GDM1 (cell line): ENCODE data around the gene METTL27.

Source experiments
- DNase-seq: peaks from one replicate; lab custom pipeline; 2025; lab: John Stamatoyannopoulos, UW

Gene METTL27

DNA sequence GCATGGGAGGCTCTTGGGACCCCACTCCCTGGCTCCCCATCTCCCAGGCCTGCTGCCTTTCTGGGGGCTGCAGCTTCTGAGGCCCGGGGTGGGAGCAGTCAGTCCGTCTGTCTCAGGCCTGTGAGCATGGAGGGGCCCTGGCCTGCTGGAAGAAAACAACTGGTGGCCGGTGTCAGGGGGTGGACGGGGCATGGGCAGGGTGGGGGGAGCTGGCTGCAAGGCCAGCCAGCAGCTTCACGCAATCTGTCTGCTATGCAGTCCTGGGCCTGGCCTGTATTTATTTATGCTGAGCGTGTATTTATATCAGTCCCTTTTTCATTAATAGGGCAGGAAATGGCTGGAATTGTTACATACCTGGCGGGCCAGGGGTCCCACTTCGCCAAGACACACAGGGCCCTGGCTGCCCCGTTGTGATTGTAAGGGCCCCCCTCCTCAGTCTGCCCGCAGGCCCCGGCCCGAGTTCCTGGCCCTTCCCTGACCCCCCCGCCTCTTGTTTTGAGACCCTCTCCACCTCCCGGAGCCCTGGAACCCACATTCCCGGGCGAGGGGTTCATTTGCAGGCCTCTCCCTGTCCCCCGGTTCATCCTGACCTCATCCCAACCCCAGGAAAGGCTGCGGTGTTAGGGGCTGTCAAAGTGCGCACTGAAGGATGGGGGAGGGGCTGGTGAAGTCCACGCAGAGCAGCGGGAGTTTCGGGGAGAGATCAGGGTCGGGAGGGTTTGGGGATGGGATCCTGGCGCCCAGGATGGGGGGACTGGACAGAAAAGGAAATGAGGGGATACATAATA is 26.9 kb upstream of the METTL27 start:
- no peak for DNase-seq

DNA sequence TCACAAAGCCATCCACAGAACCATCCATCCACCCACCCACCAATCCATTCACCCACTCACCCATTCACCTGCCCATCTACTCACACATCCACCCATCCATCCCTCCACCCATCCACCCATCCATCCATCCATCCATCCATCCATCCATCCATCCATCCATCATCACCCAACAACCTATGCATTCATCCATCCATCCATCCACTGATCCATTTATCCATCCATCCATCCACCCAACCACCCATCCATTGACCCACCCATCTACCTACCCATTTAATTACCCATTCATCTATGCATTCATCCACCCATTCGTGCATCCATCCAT is 24.1 kb upstream of the METTL27 start:
- no peak for DNase-seq

DNA sequence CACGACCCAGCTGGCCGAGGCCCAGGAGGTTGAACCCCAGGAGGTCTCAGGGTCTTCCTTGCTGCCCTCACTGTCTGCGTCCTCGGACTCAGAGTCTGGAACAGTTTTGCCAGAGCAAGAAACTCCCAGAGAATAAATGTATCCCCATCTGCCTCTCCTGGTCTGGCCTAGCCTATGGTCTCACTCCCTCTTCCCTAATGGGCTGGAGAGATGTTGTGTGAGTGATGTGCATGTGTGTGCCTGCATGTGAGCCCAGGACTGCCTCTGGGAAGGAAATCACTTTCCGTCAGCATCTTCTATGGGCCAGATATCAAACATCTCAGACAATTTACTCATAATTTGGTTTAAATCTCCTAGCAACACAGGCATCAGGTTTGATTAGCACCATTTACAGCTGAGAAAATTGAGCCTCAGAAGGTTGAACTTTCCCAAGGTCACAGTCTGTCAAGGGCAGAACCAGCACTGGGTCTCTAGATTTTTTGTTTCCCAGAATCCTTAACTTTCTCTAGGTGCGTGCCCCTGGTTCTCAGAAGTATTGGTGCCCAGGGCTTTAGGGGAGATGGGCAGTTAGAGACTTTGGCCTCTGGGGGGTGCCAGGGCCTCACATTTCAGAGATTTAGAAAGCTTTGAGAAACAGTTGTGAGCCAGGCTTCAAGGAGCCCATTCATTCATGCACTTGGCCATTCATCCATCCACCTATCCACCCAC is 23.6 kb upstream of the METTL27 start:
- peak; percentile 20 for DNase-seq

DNA sequence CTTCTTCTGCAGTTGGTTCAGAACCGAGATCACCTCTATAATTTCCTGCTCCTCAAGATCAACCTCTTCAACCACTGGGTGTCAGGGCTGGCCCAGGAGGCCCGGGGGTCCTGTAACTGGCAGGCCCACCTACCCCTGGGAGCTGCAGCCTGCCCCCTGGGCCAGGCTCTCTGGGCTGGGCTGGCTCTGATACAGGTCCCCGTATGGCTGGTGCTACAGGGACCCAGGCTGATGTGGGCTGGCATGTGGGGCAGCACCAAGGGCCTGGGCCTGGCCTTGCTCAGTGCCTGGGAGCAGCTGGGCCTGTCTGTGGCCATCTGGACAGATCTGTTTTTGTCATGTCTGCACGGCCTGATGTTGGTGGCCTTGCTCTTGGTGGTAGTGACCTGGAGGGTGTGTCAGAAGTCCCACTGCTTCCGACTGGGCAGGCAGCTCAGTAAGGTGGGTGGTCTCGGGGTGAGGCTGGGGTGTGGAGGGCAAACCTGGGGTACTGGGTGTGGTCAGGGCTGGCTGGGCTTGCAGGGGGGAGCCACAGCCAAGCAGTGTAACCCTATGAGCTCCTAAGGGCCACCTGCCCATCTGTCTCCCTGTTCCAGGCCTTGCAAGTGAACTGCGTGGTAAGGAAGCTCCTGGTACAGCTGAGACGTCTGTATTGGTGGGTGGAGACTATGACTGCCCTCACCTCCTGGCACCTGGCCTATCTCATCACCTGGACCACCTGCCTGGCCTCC is 22.8 kb upstream of the METTL27 start:
- DNase-seq, result no peak

DNA sequence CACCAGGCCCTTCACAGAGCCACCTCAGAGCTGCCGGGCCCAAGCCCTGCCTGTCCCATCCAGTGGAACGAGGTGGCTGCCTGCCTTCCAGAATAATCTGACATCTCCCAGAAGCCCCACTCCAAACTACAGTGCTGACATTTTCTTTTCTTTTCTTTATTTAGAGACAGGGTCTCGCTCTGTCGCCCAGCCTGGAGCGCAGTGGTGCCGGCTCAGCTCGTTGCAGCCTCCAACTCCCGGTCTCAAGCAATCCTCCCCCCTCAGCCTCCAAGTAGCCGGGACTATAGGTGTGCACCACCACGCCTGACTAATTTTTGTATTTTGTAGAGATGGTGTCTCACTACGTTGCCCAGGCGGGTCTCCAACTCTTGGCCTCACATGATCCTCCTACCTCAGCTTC is 19.0 kb upstream of the METTL27 start:
- DNase-seq, result no peak

DNA sequence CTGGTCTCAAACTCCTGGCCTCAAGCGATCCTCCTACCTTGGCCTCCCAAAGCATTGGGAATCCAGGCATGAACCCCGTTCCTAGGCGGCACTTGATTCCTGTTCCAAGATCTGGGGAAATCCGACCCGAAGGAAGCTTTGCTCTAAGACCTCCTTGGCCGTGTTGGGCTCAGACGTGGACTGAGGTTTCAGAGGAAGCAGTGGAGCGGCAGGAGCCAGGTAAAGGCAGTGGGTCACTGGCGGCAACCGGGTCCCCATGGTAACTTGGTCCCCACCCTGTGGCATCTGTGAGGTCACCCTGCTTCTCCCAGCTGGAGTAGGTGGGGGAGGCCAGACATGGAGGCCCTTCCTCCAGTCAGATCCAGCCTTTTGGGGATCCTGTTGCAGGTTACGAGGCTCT is 18.5 kb upstream of the METTL27 start, which contains the start of gene TMEM270:
Gene TMEM270, plus strand, starts transcription at position 301 of the 400 bp plus-strand sequence. Its CDS starts 36 bp downstream, at position 337.
- no peak for DNase-seq

DNA sequence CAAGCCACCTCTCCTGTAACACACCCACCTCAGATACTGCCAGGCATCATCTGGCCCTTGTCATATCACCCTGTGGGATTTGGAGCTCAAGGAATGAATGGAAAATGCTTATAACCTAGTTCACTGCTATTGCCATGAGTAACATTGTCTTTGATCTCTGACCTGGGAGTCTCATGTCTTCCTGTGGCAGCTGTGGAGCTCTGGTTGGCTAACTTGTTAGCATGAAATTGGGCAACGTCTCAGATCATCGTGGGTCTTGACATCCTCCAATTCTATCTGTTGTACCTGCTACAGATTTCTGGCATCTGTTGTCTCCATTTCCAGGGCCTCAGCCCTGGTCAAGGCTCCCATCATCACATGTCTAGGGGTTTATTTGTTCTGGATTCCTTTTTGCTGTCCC is 16.5 kb upstream of the METTL27 start:
- no peak for DNase-seq

DNA sequence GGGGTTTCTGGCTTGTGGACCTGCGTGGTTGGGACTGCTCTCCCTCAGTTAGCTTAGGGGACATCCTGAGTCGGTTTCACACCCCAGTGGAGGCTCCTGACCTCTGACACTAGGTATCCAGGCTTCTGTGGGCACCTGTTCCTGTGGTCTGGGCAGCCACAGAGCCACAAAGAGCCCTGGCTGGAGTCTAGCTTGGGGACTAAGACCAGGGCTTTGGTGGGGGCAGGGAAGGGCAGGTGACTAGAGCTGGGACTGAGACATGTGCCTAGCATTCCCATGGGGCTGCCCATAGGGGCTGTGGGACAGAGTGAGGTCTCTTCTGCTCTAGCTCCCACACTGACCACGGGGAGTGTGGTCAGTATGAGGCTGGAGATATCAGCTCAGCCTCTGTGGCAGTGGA is 14.6 kb upstream of the METTL27 start:
- no peak for DNase-seq

DNA sequence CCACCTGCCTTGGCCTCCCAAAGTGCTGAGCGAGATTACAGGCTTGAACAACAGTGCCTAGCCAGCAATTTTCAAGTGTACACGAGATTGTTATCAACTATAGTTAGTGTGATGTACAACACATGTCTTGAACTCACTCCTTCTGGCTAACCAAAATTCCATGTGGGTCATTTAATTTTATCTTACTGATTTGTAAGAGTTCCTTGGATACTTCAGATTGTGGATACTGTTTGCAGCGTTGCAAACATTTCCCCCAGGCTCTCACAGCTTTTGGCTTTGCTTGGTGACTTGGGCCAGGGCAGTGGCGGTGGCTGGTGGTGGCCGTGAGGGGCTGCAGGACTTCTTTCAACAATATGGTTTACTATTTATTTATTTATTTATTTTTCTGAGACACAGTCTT is 10.2 kb upstream of the METTL27 start:
- no peak for DNase-seq

DNA sequence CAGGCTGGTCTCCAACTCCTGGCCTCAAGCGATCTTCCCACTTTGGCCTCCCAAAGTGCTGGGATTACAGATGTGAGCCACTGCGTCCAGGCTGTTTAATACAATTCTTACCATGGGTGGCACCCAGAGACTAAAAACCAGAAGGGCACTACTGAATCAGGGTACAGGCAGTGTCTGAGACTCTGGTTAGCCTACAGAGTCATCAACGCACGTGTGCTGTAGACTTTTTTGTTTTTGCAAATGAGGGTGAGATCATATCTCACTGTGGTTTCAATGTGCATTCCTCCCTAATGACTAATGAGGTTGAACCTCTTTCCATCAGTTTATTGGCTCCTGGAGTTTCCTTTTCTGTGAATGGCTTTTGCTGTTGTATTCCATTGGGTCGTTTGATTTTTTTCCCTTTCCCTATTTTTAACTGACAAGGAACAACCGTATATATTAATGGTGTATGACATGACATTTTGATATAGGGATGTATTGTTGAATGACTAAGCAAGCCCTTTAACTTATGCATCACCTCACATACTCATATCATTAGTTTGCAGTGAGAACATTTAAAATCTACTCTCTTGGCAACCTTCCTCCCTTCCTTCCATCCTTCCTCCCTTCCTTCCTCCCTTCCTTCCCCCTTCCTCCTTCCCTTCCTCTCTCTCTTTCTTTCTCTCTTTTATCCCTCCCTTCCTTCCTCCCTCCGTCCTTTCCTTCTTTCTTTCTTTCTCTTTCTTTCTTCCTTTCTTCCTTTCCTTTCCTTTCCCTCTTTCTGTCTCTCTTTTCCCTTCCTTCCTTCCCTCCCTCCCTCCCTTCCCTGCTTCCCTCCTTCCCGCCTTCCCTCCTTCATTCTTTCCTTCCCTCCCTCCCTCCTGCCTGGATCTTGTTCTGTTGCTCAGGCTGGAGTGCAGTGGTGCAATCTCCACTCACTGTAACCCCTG is 9.4 kb upstream of the METTL27 start:
- no peak for DNase-seq

DNA sequence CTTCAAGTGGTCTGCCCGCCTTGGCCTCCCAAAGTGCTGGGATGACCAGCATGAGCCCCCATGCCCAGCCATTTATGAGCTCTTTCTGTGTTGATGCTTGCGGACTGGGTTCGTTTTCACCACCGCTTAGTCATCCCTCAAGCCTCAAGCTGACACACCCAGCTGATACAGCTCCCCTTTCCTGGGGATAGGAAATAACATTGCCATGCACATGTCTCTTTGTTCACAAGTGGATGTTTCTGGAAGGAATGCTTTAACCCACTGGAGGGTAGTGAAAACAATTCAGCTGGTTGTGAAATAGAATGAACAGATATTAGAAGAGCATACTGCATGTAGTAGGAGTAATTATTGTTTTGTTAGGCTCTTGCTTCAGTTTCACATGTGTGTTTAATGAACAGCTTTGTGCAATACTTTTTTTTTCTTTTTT is 8.5 kb upstream of the METTL27 start:
- DNase-seq, result no peak

DNA sequence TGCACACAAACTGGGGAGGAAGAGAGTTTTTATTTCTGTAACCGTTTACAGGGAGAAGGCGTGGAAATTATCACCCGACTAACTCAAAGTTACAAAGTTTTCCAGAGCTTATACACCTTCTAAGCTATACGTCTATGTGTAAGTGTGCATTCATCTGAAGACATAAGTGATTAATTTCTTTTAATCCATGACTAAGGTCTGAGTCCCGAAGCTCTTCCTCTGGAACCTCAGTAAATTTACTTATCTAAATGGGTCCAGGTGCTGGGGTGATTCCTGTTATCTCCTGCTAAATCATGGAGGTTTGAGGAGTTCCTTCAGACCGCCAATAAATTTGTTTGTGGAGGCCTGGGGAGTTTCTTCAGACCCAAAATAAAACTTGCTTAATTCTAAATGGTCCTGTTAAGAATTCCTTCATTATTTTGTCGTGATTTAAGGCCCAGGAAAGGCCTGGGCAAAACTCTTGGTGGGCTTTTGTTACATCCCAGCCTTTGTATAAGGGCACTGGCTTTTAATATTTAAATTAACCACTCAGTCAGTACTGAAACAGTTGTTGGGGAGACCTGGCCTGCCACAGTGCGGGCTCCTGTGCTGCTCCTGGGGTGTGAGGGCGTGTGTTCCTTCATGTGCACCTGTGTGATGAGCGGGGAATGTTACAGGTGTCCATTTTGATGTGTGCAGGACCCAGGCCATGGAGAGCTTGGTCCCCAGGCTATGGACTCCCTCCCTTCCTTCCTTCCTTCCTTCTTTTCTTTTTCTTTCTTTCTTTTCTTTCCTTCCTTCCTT is 5.8 kb upstream of the METTL27 start:
- no peak for DNase-seq

DNA sequence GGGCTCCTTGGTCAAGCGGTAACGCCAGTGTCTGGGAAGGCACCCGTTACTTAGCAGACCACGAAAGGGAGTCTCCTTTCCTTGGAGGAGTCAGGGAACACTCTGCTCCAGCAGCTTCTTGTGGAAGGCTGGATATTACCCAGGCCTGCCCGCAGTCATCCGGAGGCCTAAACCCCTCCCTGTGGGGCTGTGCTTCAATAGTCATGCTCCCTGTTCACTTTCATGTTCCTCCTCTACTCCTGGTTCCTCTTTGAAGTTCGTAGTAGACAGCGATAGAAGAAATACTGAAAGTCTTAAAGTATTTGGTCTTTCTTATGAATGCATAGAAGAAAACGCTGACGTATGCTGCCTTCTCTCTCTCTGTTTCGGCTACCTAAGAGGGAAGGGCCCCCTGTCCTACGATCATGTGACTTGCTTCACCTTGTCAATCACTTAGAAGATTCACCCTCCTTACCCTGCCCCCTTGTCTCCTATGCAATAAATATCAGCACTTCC is 3.4 kb upstream of the METTL27 start:
- peak; percentile 36 for DNase-seq

DNA sequence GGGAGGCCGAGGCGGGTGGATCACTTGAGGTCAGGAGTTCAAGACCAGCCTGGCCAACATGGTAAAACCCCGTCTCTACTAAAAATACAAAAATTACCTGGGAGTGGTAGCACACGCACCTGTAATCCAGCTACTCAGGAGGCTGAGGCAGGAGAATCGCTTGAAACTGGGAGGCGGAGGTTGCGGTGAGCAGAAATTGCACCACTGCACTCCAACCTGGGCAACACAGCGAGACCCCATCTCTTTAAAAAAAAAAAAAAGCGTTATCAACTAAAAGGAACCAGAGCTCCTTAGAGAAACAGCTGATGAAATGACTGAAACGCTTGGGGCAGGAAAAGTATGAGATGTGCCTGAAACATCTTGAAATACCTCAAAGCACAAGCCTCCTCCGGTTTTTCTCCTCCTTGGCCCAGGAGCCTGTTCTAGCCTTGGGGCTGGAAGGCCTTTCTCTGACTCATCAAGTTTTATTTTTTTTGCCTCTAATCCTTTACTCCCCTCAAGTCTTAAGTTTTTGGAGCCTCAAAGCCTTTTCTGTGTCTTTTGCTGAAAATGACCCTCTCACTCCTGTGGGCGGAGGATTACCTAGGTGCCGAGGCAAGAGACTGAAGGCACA is 2.6 kb upstream of the METTL27 start:
- DNase-seq, result no peak

DNA sequence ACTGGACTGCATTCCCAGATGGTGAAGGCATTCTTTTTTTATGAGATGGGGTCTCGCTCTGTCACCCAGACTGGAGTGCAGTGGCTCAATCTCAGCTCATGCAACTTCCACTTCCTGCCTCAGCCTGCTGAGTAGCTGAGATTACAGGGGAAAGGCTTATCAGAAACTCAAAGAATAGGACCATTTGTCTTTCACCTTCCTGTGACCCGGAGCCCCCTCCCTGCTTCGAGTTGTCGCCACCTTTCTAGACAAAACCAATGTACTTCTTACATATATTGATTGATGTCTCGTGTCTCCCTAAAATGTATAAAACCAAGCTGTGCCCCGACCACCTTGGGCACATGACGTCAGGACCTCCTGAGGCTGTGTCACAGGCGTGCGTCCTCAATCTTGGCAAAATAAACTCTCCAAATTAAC is 1.8 kb upstream of the METTL27 start:
- no peak for DNase-seq

DNA sequence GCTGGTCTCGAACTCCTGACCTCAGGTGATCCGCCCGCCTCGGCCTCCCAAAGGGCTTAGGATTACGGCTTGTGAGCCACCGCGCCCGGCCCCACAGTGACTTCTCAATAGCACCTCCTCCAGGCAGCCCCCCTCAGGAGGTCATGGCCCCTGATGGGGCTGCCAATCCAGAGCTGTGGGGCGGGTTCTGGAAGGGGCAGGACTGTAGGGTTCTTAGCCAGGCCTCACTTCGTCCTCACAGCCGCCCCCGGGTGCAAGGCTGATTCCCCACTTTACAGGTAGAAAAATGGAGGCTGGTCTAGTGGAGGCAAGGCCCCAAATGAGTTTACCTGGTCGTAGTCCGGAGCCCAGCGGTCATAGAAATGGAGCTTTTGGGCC is 638 bp downstream of the METTL27 start:
- DNase-seq, result no peak

DNA sequence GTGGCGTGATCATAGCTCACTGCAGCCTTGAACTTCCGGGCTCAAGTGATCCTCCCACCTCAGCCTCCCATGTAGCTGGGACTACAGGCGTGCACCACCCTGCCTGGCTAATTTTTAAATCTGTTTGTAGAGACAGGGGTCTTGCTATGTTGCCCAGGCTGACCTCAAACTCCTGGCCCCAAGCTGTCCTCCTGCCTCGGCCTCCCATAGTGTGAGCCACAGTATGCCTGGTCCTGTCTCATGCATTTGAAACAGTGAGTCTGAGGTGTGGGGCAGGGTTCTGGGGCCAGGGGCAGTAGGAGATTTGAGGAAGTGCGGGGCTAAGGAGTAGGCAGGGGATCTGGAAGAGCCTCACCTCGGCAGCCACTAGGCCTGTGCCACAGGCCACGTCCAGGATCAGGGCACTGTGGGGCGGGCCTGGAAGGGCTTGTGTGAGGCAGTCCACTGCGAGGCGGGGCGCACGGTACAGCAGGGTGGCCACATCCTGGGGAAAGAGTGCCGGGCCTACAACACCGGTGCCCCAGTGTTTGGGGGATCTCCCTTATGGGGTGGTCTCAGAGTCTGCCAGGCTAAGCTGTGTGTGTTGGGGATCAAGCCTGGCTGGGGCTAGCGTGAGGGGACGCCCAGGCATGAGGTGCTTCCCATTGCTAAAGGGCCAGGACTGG is 1.5 kb downstream of the METTL27 start:
- no peak for DNase-seq

DNA sequence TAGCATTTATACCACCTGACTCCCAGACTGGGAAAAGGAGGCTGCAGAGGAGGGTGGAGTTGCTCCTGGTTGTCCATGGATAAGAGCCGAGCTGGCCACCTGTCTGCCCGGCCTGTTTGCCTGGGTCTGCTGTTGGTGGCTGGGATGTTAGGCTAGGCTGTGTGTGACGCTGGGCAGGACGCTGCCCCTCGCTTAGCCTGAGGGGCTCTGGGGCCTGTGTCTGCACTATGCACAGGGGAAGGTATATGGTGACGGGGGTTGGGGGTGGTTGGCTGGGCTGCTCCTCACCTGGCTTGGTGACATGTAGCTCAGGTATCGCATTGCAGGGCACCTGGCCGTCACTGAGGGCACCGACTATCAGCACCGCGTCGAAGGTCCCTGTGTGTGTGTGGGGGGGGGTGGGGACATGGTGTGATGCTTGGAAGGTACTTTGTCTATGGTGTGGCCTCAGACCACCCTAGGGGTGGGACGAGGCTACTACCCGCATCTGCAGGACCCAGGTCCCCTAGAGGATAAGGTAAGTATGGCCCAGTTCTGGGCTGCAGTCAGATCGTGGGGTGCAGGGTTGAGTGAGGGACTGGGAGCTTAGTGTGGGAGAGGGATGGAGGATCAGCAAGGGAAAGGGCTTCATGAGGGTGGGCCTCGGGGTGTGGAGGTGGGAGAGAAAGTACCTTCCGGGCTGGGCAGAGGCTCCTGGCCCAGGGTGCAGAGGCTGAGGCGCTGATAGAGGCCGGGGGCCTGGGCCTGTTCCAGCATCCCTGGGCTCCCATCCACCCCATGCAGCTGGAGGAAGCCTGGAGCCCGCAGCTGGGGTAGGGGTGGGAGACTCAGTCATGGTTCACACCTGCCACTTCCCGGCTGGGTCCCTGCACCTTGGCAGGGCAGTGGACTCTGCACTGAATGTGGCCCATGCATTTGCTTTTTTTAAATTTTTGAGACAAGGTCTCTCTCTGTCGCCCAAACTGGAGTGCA is 2.3 kb downstream of the METTL27 start:
- DNase-seq, result no peak

DNA sequence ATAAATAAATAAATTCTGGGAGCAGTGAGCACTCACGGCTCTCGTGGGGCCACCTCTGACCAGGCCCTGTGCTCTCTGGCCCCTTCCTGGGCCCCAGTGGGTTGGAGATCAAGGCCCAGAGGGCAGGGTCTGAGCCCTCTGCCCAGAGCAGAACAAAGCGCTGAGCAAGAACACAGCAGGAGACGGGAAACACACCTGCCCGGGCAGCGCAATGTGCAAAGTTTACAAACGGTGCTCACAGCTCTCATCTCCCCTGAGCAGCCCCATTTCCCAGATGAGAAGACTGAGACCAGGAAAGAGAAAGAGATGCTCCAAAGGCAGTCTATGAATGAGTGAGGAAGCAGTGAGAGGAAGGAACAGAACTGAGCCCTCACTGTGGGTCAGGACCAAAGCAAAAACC is 3.0 kb downstream of the METTL27 start:
- DNase-seq, result no peak
